HG03064 (cell line): Measurements from ENCODE around the gene ADAMTS14.

ENCODE experiments used
- ATAC-seq: cut with Tn5 transposase; IDR thresholded peaks from one replicate; pipeline ENCODE4 v1.9.1; 2021; ENCODE audit warnings: low read depth; ENCODE audit not compliant: unreplicated experiment

ADAMTS14 gene

DNA sequence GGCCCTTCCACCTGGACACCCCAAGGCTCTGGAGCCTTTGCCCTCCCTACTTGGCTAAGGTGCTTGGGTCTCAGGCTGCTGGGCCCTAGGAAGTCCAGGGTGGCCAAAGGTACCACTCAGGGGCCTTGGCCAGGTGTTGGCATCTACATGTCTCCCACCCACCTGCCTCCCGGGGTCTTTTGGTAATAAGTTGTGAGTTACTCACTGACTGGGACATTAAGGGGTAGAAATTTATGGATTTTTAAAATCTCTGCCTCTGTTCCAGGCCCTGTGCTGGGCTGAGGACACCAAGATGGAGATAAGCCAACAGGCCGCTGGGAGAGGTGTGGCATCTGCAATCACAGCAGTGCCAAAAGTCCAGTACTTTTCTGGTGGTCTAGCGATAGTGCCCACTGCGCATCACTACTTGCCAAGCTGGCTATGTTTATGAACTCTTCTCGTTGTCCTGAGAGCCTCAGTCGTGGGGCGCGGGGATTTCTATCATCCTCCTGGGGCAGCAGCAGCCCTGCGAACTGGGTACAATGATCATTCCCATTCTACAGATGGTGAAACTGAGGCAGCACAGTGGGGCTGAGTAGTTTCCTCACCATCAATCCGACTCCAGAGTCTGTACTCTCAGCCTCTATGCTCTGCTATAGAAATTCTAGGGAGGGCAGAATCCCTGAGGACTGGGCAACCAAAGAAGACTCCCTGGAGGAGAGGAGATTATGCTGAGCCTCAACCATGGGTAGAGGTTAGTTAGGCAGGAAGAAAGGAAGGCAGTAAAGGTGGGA lies 76.7 kb downstream of the ADAMTS14 start:
- ATAC-seq, result no peak

DNA sequence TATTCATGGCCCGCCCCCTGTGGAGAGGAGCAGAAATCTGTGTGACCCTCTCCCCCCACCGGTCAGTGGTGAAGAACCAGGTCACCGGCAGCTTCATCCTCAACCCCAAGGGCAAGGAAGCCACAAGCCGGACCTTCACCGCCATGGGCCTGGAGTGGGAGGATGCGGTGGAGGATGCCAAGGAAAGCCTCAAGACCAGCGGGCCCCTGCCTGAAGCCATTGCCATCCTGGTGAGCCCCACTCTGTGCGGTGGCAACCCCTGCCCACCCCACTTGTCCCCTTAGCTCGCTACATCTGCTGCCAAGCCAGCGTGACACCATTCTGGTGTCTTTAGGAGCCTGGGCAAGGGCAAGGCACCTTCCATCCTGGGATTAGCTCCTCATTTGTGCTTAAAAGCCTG lies 77.5 kb downstream of the ADAMTS14 start:
- no peak for ATAC-seq

DNA sequence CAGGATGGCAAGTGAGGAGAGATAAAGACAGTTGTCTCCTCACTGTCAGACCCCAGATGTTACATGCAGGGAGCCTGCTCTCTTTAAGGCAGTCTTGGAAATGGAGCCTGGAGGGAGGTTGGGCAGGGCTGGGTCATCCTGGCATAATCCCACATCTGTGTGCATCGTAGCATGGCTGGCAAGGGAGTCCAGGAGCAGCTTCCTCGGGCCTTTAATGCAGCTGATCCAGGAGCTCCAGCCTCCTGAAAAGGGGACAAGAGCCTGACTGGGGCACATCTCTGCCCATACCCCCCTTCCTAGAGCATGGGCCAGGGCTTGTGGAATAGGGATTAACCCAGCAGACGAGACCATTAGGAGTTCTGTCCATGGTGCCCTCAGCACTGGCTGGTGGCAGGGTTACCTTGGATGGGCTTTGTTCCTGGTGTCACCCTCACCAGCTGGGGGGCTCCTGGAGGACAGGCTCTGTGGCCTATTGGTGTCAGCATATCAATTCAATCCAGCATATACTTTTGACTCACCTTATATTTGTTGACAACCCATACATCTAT lies 77.9 kb downstream of the ADAMTS14 start:
- no peak for ATAC-seq

DNA sequence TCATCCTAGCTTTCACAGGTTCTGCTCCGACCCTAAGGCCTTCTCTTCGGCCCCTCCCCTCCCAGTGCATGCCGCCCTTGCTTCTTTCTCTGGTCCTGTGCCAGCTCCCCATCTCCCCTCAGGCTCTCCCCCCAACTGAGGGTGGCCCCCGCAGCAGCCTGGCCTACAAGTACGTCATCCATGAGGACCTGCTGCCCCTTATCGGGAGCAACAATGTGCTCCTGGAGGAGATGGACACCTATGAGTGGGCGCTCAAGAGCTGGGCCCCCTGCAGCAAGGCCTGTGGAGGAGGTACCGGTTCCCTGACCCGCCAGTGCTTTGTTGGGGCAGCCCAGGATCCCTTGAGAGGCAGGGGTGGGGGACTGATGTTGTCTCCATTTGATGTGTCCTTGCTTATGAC lies 79.0 kb downstream of the ADAMTS14 start:
- ATAC-seq, result no peak

DNA sequence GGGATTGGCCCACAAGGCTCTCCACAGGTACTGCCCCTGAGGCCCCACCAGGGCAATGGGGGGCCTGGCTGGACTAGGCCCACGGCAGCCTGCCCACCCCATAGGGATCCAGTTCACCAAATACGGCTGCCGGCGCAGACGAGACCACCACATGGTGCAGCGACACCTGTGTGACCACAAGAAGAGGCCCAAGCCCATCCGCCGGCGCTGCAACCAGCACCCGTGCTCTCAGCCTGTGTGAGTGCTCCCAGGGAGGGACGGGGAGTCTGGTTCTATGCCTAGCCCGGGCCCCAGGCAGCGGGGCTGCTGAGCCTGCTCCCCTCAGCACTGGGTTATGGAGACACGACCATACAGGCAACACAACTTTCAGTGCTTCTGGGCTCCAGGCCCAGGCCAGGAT lies 79.7 kb downstream of the ADAMTS14 start:
- ATAC-seq, result no peak

DNA sequence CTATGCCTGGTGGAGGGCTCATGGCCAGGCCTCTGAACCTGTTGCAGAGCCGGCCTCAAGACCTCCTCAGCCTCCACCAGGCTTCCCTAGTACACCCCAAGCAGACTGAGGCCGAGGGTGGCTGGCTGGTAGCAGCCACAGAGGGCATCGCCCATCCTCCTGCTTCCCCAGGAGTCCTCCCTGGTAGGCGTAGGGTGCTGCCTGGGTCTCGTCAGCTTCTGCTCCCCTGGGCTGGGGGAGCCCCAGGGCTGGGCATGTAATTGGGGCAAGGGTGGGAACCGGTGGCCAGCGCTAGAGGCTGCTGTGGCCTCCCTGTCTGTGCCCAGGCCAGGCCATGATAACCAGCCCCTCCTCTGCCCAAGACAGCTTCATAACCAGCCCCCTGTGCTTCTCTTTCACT lies 80.3 kb downstream of the ADAMTS14 start:
- ATAC-seq, result no peak

DNA sequence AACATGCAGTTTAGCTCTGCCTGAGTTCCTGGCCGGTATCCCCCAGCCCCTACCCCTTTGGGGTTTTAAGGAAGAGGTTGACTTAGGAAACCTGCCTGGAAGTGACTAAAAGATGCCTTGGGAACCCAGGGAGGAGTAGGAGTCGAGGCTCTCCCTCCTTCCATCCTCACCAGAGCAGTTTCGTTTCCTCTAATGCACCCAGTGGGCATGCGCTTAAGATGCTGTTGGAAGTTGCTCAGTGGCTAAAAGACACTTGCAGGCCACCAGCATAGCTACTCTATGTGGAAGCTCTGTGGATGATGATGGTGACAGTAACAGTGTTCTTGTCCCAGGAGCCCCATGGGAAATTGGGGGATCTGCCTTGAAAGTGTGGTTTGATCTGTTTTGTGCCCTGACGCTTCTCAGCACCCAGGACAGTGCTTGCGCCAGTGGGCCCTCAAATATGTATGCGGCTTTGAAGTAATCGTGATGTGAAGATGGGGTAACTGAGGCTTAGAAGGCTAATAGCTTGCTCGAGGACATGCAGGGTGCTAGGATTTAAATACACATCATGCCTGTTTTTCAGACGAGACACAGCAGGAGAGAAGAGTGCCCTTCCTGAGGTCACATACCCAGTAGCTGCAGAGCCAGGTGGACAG lies 80.8 kb downstream of the ADAMTS14 start:
- no peak for ATAC-seq

DNA sequence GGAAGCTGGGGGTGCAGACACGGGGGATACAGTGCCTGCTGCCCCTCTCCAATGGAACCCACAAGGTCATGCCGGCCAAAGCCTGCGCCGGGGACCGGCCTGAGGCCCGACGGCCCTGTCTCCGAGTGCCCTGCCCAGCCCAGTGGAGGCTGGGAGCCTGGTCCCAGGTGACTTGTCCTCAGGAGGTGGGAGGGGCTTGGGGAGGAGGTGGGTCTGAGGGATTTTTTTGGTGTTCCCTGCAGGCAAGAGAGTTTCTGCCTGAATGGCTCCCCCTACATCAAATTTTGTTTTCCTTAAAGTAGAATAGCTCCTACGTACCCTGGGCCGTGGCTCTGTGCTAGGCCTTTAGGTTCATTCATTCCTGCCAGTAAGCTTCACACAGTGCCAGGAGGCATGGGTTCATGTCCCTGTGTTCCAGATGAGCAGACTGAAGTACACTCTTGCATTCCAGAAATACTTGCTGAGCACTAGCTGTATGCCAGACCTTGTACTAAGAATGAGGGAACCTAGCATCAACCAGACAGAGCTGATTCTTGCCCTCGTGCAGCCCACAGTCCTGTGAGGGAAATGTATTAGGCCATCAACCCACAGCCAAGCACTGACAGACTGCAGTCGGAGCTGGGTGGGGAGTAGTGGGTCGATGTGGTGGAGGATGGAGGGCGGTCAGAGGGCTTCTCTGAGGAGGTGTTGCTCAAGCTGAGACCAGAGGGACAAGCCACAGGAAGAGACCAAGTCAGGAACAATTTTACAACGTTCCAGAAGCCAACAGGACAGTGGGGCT lies 81.7 kb downstream of the ADAMTS14 start:
- no peak for ATAC-seq

DNA sequence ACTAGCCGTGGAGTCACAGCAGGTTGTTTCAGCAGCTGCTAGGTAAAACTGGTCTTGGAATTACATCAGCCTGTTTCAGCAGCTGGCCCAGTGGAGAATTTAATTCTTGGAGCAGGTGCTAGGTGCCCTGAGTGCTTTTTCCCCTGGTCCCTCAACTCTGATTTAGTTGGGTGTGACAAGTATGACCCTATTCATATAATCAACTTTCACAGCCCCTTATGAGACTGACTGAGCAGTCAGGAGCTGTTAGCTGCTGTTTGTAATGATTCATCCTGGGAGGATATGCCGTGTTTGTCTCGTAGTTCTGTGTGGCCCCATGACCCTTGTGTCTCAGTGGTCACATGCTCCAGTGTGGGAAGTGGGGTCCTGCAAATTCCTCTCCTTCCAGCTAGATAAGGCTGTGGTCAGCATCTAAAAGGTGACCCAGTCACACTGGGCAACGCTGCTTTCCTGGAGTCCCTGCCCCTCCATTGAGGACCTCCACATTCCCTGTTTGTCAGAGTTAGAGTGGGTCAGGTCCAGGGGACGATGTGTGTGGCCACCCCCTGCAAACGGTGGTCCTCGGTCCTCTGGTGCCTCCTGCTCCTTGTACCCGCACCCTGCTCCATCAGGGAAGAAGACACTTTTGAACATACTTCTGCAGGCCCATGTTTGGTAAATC lies 84.5 kb downstream of the ADAMTS14 start:
- no peak for ATAC-seq

DNA sequence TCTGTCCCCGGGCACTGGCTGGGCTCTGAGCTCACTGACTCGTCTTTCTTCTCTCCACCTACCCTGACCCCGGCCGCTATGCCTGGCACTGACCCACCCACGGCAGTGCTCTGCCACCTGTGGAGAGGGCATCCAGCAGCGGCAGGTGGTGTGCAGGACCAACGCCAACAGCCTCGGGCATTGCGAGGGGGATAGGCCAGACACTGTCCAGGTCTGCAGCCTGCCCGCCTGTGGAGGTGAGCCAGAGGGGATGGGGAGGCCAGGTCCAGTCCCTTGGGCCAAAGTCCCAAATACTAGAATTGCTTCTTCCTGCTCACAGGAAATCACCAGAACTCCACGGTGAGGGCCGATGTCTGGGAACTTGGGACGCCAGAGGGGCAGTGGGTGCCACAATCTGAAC lies 85.5 kb downstream of the ADAMTS14 start:
- ATAC-seq, result no peak

DNA sequence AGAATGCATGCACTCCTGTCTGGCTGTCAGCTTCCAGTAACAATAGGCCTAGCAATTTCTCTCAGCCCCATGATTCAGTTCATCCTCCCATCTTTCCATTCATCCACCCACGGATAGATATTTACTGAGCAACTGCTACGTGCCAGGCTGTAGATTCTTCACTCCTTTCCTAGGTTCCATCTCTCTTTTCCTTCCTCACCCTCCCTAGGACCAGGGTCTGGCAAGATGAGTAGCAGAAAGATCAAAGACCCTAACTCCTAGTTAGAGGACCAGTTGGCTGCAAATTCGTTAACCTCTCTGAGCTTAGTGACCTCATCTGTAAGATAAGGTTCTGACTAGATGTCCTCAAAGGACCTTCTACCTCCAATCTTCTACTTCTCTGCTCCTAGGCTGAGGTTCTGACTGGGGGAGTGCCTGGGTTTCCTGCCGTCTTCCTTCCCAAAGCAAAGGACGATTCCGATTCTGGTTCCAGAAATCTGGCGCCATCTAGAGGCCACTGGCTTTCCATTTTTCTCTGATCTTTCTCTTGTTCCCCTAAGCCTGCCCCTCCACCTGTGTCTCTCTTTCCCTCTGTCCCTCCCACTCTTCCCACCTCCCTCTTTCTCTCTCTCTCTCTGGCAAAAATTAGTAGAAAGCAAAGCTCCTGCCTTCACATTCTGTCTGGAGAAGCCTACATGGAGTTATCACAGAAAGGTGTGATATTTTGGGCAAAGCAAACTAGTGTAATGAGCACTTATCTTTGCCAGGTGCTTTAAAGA lies 86.6 kb downstream of the ADAMTS14 start:
- ATAC-seq, result no peak

DNA sequence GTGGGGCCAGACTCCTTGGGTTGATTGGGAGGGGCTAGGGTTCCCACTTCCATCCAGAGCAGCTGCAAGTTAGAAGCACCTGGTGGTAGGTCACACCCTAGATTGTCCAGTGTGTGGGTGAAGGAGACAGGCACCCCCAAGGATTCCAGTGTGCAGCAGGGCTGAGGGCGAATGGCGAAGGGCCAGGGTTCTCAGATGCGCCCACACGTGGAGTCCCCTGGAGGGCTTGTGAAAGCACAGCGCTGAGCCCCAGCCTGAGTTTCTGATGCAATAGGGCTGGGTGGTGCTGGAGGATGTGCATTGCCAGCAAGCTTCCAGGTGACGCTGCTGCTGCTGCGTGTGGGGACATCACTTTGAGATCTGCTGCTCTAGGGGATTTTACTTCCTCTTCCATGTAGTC lies 87.5 kb downstream of the ADAMTS14 start:
- ATAC-seq, result no peak

DNA sequence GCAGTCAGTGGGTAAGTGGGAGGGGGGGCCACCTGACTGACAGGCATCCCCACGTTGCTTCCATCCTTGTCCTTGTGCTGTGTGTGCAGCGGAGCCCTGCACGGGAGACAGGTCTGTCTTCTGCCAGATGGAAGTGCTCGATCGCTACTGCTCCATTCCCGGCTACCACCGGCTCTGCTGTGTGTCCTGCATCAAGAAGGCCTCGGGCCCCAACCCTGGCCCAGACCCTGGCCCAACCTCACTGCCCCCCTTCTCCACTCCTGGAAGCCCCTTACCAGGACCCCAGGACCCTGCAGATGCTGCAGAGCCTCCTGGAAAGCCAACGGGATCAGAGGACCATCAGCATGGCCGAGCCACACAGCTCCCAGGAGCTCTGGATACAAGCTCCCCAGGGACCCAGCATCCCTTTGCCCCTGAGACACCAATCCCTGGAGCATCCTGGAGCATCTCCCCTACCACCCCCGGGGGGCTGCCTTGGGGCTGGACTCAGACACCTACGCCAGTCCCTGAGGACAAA lies 88.0 kb downstream of the ADAMTS14 start:
- no peak for ATAC-seq

DNA sequence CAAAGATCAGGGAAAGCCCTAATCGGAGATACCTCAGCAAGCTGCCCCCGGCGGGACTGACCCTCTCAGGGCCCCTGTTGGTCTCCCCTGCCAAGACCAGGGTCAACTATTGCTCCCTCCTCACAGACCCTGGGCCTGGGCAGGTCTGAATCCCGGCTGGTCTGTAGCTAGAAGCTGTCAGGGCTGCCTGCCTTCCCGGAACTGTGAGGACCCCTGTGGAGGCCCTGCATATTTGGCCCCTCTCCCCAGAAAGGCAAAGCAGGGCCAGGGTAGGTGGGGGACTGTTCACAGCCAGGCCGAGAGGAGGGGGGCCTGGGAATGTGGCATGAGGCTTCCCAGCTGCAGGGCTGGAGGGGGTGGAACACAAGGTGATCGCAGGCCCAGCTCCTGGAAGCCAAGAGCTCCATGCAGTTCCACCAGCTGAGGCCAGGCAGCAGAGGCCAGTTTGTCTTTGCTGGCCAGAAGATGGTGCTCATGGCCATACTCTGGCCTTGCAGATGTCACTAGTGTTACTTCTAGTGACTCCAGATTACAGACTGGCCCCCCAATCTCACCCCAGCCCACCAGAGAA lies 88.8 kb downstream of the ADAMTS14 start:
- ATAC-seq, result no peak

DNA sequence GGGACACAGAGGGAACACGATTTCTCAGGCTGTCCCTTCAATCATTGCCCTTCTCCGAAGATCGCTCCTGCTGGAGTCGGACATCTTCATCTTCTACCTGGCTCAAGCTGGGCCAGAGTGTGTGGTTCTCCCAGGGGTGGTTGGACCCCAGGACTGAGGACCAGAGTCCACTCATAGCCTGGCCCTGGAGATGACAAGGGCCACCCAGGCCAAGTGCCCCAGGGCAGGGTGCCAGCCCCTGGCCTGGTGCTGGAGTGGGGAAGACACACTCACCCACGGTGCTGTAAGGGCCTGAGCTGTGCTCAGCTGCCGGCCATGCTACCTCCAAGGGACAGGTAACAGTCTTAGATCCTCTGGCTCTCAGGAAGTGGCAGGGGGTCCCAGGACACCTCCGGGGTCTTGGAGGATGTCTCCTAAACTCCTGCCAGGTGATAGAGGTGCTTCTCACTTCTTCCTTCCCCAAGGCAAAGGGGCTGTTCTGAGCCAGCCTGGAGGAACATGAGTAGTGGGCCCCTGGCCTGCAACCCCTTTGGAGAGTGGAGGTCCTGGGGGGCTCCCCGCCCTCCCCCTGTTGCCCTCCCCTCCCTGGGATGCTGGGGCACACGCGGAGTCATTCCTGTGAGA lies 89.5 kb downstream of the ADAMTS14 start:
- ATAC-seq, result no peak

DNA sequence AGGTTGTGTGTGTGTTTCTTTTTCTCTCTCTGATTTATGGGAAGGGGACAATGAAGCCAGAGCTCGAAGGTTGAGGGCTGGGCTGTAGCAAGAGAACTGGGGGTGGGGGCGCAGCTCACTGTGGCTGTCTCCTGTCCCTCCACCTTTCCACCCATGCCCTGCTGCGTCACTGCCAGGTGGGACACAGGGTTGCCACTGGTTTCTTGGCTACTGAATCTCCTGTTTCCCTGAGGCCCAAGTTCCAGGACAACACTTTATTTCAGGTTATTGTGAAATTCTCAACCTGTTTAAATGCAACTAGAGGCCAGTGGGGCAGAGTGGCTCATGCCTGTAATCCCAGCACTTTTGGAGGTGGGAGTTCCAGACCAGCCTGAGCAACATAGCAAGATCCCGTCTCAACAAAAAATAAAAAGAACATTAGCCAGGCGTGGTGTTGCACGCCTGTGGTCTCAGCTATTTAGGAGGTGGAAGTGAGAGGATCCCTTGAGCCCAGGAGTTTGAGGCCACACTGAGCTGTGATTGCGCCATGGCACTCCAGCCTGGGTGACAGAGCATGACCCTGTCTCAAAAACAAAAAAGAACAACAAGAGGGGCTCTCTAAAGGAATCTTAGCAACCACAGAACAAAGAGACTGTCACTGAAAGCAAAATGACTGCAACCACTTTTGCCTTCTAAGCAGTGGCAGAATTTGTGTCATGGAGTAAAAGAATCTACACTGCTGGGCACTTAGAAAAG lies 90.3 kb downstream of the ADAMTS14 start:
- no peak for ATAC-seq

DNA sequence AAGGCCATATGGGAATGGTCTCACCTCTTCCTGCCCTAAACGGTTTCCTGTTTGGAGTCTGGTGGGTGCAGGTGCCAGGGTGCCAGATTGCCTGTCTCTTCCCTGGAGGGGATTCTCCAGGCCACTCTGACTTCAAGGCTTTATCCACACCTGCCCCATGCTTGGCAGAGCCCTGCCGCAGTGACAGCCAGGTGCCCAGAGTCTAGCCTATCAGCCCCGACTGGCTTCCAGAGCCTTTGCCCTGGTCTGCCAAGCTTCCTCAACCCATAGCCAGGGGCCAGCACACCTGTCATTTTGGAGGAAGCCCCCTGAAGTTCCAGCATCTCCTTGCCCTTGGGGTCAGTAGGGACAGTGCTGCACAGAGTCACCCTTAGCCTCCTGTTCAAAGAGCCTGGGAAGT lies 91.3 kb downstream of the ADAMTS14 start:
- ATAC-seq, result no peak

DNA sequence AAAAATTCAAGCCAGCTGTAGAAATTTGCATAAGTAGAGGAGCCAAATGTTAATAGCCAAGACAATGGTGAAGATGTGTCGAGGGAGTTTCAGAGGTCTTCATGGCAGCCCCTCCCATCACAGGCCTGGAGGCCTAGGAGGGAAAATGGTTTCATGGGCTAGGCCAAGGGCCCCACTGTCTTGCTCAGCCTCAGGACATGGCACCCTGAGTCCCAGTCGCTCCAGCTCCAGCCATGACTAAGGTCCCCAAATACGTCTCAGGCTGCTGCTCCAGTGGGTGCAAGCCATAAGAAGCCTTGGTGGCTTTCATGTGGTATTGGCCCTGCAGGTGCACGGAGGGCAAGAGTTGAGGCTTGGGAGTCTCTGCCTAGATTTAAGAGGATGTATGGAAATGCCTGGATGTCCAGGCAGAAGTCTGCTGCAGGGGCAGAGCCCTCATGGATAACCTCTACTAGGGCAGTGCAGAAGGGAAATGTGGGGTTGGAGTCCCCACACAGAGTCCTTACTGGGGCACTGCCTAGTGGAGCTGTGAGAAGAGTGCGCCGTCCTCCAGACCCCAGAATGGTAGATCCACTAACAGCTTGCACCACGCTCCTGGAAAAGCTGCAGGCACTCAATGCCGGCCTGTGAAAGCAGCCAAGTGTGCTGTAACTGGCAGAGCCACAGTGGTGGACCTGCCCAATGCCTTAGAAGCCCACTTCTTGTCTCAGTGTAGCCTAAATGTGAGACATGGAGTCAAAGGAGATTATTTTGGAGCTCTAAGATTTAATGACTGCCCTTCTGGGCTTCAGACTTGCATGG lies 93.7 kb downstream of the ADAMTS14 start:
- no peak for ATAC-seq
